HL-60 (cell line): ENCODE results near the gene GMNN.

Experiments used
- DNase-seq, 2 experiments: peaks; one replicate each; pipeline ENCODE4 v3.0.0-alpha.2; 2010 to 2020; ENCODE audit warnings: low read depth in 1 of 2, low spot score in 1 of 2
- H3K27ac ChIP-seq: fragments of 250-450 bp; sonication (Bioruptor Pico); replicated peaks from 2 replicates; pipeline ENCODE4 v1.5.1; 2020; ENCODE audit warnings: mild to moderate bottlenecking, moderate library complexity
- H3K27me3 ChIP-seq: fragments of 250-450 bp; sonication (Bioruptor Pico); 2 replicates; pipeline ENCODE4 v1.5.1; 2021; ENCODE audit warnings: mild to moderate bottlenecking, moderate library complexity; ENCODE audit not compliant: insufficient read depth, poor library complexity, severe bottlenecking
- H3K4me3 ChIP-seq: replicated peaks from 2 replicates; pipeline ENCODE4 v1.5.1; 2011; ENCODE audit warnings: mild to moderate bottlenecking, control low read depth, low read length; ENCODE audit not compliant: insufficient read depth
- CTCF ChIP-seq: IDR thresholded peaks from one replicate; pipeline ENCODE4 v1.5.1; 2011; ENCODE audit warnings: low read length, control low read depth, inconsistent platforms; ENCODE audit not compliant: insufficient read depth
- GABPA ChIP-seq: IDR thresholded peaks from 2 replicates; pipeline ENCODE4 v1.6.1; 2012; ENCODE audit warnings: low read depth
- POLR2AphosphoS5 ChIP-seq: IDR thresholded peaks from 2 replicates; pipeline ENCODE4 v1.6.1; 2012; ENCODE audit warnings: low read depth
- REST ChIP-seq: IDR thresholded peaks from 2 replicates; pipeline ENCODE4 v1.6.1; 2012; ENCODE audit warnings: low read depth; ENCODE audit not compliant: insufficient replicate concordance
- SPI1 ChIP-seq: IDR thresholded peaks from 2 replicates; pipeline ENCODE4 v1.6.1; 2012; ENCODE audit warnings: low read depth, mild to moderate bottlenecking, borderline replicate concordance

GMNN gene

GRCh38 chr6:24796616-24797290 is 22.0 kb downstream of the GMNN start:
- TF ChIP-seq GABPA (no peak), POLR2AphosphoS5 (no peak), REST (no peak), SPI1 (no peak), CTCF (no peak)
- Histone ChIP-seq H3K4me3 (no peak overlapping the region), H3K27ac (no peak overlapping the region), H3K27me3 (no peaks in the 10 kb centered on the region)
- DNase-seq, result no peak

- no peak for DNase-seq
- H3K27me3 ChIP-seq, result no peaks in the 10 kb centered on the region
- no peak overlapping the region for H3K27ac ChIP-seq
- no peak overlapping the region for H3K4me3 ChIP-seq
- TF ChIP-seq SPI1, result no peak
These were observed 23.0 kb downstream of the GMNN start for GRCh38 chr6:24797596-24798216.

GRCh38 chr6:24798740-24799540 is 24.2 kb downstream of the GMNN start, which contains the start of gene ARMH2:
ARMH2 (minus strand) TSS chr6:24798917; CDS start chr6:24798857, 60 bp downstream.
- no peaks in the 10 kb centered on the region for H3K27me3 ChIP-seq
- H3K27ac ChIP-seq, result no peak within 1 kb of the TSS
- no peak within 1 kb of the TSS for H3K4me3 ChIP-seq
- TF ChIP-seq SPI1, result no peak
- no peak for TF ChIP-seq GABPA
- TF ChIP-seq CTCF, result no peak
- no peak for TF ChIP-seq POLR2AphosphoS5
- TF ChIP-seq REST, result no peak
- DNase-seq, result no peak

- no peak for TF ChIP-seq GABPA
- TF ChIP-seq CTCF, result no peak
- no peak overlapping the region for H3K4me3 ChIP-seq
- DNase-seq, result no peak
- no peak overlapping the region for H3K27ac ChIP-seq
- H3K27me3 ChIP-seq, result no peaks in the 10 kb centered on the region
These were observed 24.8 kb downstream of the GMNN start for GRCh38 chr6:24799541-24799915.
